NCI-H2227 (cell line): Measurements from ENCODE around the gene PYGM.

Experiments used
- DNase-seq: peaks from one replicate; lab custom pipeline; 2025; ENCODE audit not compliant: unreplicated experiment; lab: John Stamatoyannopoulos, UW

The PYGM gene

DNA sequence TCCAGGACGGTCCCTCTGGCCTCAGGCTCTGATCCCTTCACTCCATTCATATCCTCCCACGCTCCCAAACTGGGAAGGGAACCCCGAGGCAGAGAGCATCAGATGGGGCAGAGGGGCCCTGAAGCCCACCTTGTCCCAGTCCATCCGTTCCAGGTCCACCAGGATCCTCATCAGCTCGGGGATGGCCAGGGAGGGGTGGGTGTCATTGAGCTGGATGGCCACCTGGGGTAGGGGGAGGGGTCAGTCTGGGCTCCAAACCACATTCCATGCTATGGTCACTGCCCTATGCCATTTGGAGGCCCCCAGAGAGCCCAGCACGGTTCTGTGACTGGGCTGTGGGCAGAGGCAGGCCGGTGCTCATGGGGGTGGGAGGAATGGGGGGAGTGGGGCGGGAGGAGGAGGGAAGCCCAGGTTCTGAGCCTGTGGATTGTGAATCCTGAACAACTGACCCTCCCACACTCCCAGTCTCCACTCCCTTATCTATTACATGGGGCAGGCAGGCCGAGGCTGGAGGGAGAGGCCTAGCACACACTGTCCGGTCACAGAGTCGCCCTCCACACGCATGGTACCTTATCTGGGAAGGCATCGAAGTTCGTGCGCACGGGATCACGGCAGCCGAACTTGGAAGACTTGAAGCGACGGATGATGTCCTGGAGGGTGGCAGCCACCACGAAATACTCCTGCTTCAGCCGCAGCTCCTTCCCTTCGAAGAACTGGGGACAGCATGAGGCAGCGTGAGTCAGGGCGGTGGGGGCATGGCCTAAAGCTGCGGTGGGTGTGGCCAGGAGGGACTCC is 5.5 kb downstream of the PYGM start:
- no peak for DNase-seq

DNA sequence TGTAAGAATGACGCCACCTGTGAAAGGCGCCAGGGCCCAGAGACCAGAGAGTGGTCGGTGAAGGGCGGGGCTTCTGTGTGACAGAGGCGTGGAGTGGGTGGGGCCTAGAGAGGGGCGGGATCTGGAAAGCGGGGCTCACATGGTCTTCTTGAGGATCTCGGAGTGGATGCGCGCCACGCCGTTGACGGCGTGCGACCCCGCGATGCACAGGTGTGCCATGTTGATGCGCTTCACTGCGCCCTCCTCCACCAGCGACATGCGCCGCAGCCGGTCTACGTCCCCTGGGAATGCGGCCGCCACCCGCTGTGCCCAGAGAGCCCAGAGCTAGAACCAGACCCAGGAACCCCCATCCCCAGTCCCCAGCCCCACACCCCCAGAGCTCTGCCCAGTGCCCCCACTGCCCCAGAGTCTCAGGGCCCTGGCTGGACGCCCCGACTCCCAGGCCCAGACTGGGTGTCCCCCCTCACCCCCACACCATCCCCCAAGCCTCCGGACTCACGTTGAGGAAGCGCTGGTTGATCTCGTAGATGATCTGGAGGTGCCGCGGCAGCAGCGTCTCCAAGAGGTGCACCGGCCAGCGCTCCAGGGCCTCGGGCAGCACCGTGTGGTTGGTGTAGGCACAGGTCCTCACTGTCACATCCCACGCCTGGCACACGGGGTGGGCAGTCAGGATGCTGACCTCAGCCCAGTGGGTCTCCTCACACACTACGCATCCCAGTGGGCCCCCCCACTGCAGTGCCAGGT is 6.2 kb downstream of the PYGM start:
- no peak for DNase-seq

DNA sequence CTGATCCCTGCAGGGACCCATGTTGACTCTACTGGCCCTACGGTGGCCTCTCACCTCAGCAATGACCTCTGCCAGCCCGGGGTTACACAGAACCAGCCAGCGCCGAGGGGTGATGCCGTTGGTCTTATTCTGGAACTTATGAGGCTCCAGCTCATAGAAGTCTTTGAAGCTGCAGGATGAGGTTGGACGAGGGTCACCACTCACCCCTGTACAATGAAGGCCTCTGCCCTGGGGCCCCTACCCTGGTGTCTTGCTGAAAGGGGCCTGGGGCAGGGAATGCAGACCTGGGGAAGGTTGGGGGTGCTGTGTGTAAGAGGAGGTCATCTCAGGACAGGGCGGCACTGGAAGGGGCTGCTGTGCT is 6.8 kb downstream of the PYGM start:
- no peak for DNase-seq

DNA sequence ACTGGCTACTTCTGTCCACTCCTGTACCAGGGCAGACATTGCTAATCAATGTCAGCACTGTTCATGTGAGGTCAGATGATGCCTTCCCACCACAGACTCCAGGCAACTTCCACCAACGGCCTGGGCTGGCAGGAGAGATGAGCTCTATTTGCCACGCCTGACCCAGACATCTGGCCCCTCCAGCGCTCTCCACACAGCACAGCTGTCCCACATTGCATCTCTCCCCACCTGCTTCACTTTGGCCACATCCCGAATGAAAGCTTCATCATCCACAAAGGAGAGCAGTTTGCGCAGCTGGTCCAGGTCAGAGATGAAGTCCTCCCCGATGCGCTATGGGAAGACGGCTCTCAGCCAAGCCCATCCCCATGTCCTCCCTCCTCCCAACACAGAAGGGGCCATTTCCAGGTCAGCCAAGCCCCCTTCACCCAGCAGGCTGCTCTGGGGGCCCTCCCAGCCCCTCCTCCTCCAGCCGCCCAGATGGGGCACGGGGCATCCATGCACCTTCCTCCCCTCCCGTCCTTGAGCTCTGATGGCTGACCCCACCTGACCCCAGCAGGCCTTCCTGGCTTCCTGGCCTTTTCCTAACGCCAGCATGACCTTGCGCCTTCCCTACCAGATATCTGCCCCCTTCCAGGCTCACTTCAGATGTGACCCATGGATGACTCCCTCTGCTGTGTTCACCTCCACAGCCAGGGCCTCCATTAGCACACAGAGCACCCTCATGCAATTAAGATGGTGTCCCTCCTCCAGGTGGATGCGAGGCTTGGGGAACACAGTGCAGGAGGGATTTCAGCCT is 7.4 kb downstream of the PYGM start:
- no peak for DNase-seq

DNA sequence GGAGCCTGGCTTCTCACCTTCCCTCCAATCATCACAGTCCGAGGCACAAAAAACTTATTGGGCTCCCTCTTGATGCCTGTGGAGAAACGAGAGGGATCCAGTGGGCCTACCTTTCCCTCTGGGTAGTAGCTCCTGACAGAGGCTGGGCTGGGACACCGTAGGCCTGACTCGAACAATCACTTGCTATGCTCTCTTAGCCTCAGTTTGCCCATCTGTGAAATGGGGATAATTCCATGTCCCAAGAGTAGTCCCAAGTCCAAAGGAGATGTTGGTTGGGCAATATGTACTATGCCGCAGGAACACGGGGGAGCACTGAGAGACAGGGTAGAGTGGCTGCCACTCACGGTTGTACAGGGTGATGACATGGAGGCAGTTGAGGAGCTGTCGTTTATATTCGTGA is 8.2 kb downstream of the PYGM start:
- DNase-seq = no peak

DNA sequence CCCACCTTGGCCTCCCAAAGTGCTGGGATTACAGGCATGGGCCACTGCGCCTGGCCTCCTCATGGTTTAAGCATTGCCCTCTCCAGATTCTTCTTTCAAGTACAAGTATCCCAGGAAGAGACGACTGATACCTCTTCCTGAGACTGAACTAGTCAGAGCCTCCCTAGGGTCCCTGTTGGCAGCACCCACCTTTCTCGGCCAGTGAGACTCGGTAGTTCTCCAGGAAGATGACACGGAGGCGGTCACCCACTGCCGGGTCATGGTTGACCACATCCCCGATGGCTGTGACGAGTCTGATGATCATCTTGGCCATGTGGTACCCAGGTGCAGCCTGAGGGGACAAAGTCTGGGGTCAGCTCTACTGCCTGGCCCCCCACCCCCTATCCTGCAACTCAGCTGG is 8.6 kb downstream of the PYGM start:
- no peak for DNase-seq

DNA sequence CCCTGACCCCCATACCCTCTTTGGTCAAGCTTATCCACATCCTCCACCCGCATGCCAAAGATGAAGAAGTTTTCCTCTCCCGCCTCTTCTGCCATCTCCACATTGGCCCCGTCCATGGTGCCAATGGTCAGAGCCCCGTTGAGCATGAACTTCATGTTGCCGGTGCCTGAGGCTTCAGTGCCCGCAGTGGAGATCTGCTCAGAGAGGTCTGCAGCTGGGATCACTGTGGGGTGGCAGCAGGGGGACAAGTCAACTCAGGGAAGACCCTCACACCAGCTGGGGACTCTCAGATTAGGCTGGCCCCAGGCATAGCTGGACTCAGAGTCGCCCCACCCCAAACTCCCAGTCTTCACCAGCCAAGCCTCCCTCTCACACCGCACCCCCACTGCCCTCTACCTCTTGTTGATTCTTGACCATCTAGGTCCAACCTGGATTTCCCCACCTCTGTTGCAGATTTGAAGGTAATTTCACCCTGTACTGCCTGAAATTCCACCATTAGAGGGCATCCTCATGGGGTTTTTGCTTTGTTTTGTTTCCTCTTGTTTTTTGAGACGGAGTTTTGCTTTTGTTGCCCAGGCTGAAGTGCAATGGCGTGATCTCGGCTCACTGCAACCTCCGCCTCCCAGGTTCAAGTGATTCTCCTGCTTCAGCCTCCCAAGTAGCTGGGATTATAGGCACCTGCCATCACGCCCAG is 9.3 kb downstream of the PYGM start:
- no peak for DNase-seq

DNA sequence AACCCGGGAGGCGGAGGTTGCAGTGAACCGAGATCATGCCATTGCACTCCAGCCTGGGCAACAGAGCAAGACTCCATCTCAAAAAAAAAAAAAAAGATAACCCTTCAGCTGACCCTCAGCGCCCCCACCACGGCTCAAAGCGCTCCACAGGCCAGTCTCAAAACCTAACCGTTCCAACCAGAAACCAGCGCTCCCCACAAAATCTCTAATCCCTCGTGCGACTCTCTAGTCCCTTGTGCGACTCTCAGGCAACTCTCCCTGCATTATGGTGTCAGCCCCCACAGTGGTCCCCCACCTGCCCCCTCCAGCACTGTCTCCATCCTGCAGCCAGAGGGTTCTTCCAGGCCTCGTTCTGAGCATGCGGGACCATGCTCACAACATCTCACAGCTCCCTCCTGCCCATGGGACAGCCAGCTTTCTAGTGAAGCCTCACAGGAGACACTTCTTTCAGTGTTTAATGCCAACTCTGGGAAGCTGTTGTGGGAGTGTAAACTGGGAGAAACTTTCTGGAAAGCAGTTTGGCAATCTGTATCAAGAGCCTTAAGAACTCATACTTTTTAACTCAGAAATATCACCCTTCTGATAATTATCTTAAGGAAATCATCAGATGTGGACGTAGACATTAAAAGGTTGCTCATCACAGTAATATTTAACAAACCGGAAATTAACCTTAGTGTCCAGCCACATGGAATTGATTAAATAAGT is 11.7 kb downstream of the PYGM start:
- no peak for DNase-seq

DNA sequence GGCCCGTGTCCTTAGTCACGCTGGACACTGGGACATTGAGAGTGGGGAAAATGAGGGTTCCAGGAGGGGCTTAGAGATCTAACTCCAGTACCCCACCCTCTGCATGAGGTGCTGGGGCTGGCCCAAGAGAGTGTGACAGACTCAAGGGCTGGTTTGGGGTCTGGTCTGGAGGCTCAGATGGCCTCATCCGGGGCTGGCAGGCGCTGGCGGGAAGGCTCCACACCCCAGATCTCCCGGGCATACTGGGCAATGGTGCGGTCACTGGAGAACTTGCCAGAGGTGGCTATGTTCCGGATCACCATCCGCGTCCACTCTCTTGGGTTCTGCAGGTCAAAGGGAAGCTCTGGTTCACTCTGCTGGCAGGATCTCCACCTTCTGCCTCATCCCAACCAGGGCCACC is 13.3 kb downstream of the PYGM start:
- no peak for DNase-seq

DNA sequence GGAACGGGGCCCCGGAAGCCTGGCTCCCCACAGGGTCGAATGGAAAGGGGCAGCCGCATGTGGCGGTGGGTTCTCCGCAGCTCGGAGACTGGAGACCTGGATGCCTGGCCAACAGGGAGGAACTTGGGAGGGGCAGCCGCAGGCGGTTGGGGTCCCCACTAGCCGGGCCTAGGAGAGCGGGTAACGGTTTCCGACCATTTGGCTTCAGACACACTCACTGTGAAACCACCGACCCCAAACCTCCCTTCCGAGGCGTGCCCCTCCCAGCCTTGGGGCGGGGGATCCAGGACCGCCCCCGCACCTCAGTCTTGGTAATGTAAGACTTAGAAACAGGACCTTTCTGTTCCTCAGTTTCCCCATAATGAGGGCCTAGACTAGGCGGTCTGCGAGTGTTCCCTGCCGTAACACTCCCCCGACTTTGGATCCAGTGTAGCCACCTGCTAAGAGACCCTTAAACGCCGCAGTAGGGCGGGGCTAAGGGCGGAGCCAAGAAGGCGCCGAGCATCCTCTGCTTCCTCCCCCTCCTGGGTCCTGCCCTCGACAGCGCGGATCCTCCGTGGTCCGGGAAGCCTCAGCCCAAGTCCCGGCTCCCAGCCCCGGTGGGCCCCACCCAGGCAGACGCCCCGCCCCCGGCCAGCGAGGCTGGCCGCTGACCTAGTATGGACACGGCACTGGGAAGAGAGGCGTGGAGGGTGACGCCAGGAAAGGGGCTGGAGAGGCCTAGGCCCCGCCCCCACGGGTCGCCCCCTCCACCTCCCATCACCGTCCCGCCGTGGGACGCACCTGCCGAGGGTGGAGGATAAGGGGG is 14.0 kb downstream of the PYGM start:
- DNase-seq = peak; percentile 89

DNA sequence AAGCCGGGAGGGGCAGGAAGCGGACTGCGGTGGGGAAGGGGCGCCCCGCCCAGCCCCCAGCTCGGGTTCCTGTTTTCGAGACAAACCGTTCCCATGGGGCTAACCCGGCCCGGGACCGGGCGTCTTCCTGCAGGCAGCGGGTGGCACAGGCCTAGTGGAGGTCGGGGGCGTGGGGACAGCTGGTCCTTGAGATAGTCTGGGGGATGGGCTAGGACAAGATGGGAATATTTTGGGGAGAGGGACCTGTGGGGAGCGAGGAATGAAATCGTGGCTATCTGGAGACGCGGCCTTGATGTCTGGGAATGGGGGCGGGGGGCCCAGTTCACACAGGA is 14.6 kb downstream of the PYGM start:
- peak; percentile 60 for DNase-seq

DNA sequence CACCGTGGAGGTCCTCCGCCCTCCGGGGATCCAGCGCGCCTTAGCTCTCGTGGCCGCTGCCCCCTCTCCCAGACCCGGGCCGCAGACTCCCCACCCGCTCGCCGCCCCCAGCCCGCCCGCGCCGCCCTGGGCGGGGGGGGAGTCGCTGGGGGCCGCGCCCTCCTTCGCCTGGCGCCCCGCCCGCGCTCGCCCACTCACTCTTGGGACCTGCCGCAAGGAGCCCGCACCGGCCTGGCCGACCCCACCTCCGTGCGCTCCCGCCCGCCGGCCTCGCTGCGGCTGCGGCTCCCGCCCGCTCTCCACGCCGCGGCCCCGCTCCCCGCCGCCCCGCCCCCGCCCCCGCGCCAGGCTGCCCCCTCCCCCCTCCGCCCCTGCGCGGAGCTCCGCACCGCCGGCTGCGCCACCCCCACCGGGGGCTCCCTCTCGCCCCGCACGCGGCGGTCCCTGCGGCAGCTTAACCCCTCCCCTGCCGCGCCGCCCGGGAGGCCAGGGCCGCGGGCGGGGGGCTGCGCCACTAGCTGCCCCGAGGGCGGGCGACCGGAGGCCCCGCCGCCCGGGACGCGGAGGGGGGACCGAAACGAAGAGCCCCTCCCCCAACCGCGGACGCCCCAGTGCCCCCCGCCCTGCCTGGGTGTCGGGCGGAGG is 15.1 kb downstream of the PYGM start:
- DNase-seq = peak; percentile 55

DNA sequence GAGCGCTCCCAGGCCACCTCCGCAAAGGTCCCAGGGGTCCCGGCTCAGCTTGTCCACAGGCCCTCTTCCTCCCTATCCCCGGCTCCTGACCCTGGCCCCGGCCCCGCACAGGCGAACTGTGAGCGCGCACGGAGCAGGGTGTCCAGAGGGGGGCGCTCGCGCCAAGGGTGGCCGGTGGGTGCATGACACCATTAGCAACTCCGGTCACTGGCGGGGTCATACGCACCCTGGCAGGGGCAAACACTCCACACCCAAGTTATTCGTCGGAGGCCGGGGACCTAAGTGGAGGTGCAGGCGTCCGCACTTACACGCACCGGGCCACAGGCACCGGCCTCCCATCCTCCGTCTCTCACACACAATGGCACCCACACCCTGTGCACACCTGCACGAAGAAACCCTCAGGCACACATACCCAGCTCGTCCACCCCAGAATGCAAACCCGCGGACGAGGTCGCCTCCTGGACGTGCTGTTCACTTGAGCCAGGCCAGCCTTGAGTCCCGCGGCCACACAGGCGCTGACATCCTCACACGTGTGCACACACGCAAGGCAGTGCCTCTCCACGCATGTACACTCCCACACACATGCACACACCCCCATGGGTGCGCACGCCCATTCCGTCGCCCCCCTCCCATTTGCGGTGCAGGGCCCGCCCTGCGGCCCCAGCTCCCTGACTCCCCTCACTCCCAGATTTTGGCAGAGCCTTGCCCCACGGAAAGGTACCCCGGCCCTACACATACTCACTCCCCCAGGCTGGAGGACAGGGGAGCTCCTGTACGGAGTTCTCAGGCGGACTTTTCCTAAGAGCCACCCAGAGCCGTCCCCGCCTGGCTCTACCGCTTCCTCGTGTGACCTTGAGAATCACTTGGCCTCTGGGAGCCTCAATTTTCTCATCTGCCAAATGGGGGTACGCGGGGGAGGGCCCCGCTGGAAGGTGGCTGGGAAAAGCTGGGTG is 15.9 kb downstream of the PYGM start, which contains the start of gene RASGRP2:
RASGRP2 (minus strand) TSS at position 552 of the 953 bp plus-strand sequence. CDS start 1,276 bp downstream, outside the sequence.
- peak; percentile 53 for DNase-seq

DNA sequence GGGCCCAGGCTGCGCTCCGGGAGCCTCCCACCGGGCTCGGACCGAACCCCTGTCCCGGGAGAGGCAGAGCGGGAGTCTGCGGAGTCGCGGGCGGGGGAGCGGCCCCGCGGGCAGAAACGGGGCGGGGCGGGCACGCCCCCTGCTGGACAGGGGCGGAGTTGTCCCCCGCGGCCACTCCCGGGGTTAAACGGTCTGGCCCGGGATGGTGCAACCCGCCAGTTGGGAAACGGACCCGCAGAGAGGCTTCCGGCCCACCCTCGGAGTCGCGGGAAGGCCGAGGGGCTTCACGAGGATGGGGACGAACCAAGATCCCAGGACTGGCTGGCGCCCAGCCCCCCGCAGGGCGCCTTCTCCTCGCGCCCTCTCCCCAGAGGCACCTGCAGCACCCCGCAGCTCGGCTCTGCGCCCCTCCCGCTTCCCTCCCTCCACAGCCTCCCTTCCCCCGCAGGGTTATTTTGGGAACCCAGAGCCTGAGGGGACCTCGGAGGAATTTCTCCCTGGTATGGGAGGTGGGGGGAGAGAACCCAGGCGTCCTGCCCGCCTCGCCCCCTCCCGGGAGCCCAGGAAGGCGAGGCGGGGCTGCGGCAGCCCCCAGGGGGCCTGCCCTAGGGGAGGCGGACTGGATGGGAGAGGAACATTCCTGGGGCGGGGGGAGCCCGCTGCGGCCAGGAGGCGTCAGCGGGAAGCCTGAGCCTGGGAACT is 16.7 kb downstream of the PYGM start:
- peak; percentile 57 for DNase-seq

DNA sequence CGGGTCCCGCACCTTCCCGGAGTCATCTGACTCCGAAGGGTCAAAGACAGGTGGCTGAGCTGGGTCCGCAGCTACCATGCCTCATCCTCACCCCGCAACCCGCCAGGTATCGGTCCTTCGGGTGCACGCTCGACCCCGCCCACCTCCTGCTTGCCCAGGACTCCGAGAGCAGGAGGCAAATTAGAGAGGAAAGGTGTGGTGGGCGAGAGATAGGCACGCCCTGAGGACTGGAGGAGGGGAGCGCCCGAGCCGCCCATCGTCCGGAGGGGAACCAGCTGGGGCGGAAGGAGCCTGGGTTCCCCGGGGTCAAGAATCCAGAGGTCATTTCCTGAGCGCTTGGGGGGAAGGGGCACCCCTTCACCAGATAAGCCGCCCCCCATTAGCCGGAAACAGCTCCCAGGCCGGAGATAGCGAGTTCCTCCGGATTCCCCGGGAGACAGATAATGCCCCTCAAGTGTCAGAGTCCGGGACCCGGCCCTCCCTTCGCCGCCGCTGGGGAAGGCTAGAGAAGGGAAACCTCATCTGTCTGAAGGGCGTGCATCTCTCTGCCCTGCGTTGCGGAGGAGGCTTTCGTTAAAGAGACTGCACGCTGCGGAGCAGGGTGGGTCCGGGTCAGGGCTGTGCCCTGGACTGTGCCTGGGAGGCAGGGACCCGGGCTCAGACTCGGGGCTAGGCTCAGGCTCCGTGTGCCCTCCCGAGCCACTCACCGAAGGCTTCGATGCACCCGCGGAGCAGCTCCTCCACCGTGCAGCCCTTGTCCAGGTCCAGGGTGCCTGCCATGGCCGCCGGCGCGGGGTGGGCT is 17.5 kb downstream of the PYGM start:
- DNase-seq = no peak

DNA sequence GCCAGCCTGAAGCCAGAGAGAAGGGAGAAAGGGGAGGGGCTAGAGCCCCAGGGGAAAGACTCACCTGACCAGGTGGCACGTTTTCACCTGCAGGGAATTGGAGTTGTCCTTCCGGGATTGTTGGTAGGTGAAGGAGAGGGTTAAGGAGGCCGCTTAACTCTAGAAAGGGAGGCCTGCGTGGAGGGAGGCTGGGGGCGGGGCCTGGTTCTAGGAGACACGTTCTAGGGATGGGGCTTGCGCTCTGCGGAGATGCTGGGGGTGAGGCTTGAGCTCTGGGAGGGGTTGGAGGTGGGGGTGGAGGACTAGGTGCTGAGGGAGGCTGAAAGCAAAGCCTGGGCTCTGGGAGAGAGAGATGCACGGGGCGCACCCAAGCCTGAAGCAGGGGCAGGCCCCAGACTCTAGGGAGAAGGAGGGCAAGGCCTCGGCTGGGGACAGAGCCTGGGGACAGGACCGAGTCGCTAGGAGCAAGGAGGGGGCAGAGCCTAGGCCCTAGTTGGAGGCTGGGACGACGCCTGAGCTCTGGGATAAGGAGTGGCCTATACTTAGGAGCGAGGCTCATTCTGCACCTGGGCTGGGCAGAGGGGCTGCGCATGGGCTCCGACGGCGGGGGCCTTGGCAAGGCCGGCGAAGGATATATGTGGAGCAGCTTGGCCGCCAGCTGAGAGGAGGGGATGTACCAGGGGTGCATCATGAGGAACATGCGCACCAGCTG is 18.2 kb downstream of the PYGM start:
- DNase-seq = no peak
